Measurements from ENCODE around the gene MAP6D1. TPM values are rescaled to one million over a fixed set of nuclear protein-coding genes. Genes with fewer than 3 reads are reported as not detected.

MAP6D1 gene
- total RNA-seq, 1 donor = 2.2 TPM

GRCh38 chr3:183796372-183796771 lies 29.0 kb downstream of the MAP6D1 start:
- H3K4me1 ChIP-seq (ENCODE audit: insufficient read depth, low read length) = no peaks in the 10 kb centered on the region
- DNase-seq (ENCODE audit: insufficient read length, low spot score, missing footprints) = no peak
- H3K27me3 ChIP-seq (ENCODE audit: insufficient read depth, low read length) = no peaks in the 10 kb centered on the region
- no peak overlapping the region for H3K4me2 ChIP-seq (ENCODE audit: insufficient read depth, low read length)
- no peak overlapping the region for H3K27ac ChIP-seq (ENCODE audit: low read depth, low read length)
- H3K9me3 ChIP-seq (ENCODE audit: low read depth, low read length) = no peaks in the 10 kb centered on the region
- H3K79me2 ChIP-seq (ENCODE audit: insufficient read depth, low read length) = peaks cover 3% of the 10 kb centered on the region
- no peaks in the 10 kb centered on the region for H4K20me1 ChIP-seq (ENCODE audit: insufficient read depth, low read length)
- H2AFZ ChIP-seq (ENCODE audit: low read length) = no peak overlapping the region
- H3K4me3 ChIP-seq (ENCODE audit: insufficient read depth, low read length) = no peak overlapping the region
- H3K36me3 ChIP-seq (ENCODE audit: insufficient read depth, low read length) = peaks cover 57% of the 10 kb centered on the region
- no peak for TF ChIP-seq CTCF (IDR thresholded peaks at IDR 0.05; ENCODE audit: extremely low read depth, low read depth, low read length)

GRCh38 chr3:183794452-183794851 lies 30.9 kb downstream of the MAP6D1 start:
- Histone ChIP-seq H4K20me1 (ENCODE audit: insufficient read depth, low read length) (no peaks in the 10 kb centered on the region), H3K36me3 (ENCODE audit: insufficient read depth, low read length) (peaks cover 56% of the 10 kb centered on the region), H3K4me3 (ENCODE audit: insufficient read depth, low read length) (no peak overlapping the region), H3K4me2 (ENCODE audit: insufficient read depth, low read length) (no peak overlapping the region), H3K79me2 (ENCODE audit: insufficient read depth, low read length) (peaks cover 17% of the 10 kb centered on the region), H2AFZ (ENCODE audit: low read length) (no peak overlapping the region), H3K27ac (ENCODE audit: low read depth, low read length) (no peak overlapping the region), H3K27me3 (ENCODE audit: insufficient read depth, low read length) (no peaks in the 10 kb centered on the region), H3K4me1 (ENCODE audit: insufficient read depth, low read length) (no peaks in the 10 kb centered on the region), H3K9me3 (ENCODE audit: low read depth, low read length) (no peaks in the 10 kb centered on the region)
- DNase-seq (ENCODE audit: insufficient read length, low spot score, missing footprints) = no peak
- no peak for TF ChIP-seq CTCF (IDR thresholded peaks at IDR 0.05; ENCODE audit: extremely low read depth, low read depth, low read length)

- no peak for TF ChIP-seq CTCF (IDR thresholded peaks at IDR 0.05; ENCODE audit: extremely low read depth, low read depth, low read length)
- DNase-seq (ENCODE audit: insufficient read length, low spot score, missing footprints) = no peak
- Histone ChIP-seq H3K36me3 (ENCODE audit: insufficient read depth, low read length) (peaks cover 53% of the 10 kb centered on the region), H3K27ac (ENCODE audit: low read depth, low read length) (no peak overlapping the region), H3K27me3 (ENCODE audit: insufficient read depth, low read length) (no peaks in the 10 kb centered on the region), H3K4me3 (ENCODE audit: insufficient read depth, low read length) (no peak overlapping the region), H2AFZ (ENCODE audit: low read length) (no peak overlapping the region), H3K9me3 (ENCODE audit: low read depth, low read length) (no peaks in the 10 kb centered on the region), H3K4me2 (ENCODE audit: insufficient read depth, low read length) (no peak overlapping the region), H3K79me2 (ENCODE audit: insufficient read depth, low read length) (peaks cover 24% of the 10 kb centered on the region), H3K4me1 (ENCODE audit: insufficient read depth, low read length) (no peaks in the 10 kb centered on the region), H4K20me1 (ENCODE audit: insufficient read depth, low read length) (no peaks in the 10 kb centered on the region)
Observed at GRCh38 chr3:183792976-183793375, 32.4 kb downstream of the MAP6D1 start.

- Histone ChIP-seq H3K4me2 (ENCODE audit: insufficient read depth, low read length) (no peak overlapping the region), H3K27ac (ENCODE audit: low read depth, low read length) (no peak overlapping the region), H3K4me1 (ENCODE audit: insufficient read depth, low read length) (no peaks in the 10 kb centered on the region), H2AFZ (ENCODE audit: low read length) (no peak overlapping the region), H3K27me3 (ENCODE audit: insufficient read depth, low read length) (no peaks in the 10 kb centered on the region), H3K4me3 (ENCODE audit: insufficient read depth, low read length) (no peak overlapping the region), H3K9me3 (ENCODE audit: low read depth, low read length) (no peaks in the 10 kb centered on the region), H3K36me3 (ENCODE audit: insufficient read depth, low read length) (peaks cover 65% of the 10 kb centered on the region), H3K79me2 (ENCODE audit: insufficient read depth, low read length) (peaks cover 24% of the 10 kb centered on the region), H4K20me1 (ENCODE audit: insufficient read depth, low read length) (no peaks in the 10 kb centered on the region)
- TF ChIP-seq CTCF (IDR thresholded peaks at IDR 0.05; ENCODE audit: extremely low read depth, low read depth, low read length) = no peak
- DNase-seq (ENCODE audit: insufficient read length, low spot score, missing footprints) = no peak
Observed at GRCh38 chr3:183790700-183791099, 34.7 kb downstream of the MAP6D1 start.

Measured in osteoblast (primary cell).